Measurements from ENCODE around the gene VPS13D.
"Not testable (repeated sequence)": the region's sequence is repeated elsewhere in the genome, so short reads cannot be mapped to it uniquely, and the experiment has no call there.

The VPS13D gene

DNA sequence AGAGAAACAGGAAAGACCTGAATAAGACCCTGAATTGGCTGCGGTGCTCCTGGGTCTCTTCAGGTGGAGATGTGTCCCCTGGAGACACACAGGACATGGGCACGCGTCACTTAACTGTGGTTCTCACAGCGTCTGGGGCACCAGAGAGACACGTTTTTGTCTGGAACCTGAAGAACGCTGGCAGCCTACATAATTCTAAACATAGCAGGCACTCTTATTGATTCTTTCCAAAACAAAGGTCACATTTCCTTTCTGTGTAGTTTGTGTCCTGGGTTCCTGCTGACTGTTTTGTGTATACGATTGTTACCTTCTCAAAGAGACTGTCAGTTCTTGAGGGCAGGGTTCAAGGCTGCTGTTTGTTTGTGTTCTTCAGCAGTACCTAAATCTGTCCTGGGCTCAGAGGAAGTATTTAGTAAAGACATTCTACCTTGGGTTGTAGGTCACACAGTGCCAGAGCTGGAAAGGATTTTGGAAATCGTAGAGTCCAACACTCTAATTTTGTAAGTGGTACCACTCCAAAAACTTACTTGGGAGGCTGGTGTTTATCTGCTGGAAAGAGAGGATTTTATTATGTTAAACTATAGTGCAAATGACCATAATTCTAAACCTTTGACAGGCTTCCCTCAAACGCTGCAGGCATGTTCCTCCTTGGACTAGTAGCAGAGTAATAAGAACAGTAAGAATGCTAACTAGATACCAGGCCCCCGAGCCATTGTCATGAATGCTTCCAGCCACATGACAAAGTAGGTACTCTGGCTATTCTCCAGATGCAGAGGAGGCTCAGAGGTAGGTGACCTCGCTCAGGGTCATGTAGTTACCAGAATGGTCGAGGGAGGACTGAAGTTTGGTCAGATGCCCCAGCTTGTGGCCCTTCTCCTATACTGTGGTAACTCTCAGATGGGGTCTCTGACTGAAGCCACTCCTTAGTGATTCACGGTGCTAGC lies 223.8 kb downstream of the VPS13D start:
- Histone ChIP-seq H3K4me2 (ENCODE audit: low read length, poor library complexity, severe bottlenecking) (no peak overlapping the region), H3K4ac (ENCODE audit: low read depth in 1 of 2, low read length in 2 of 2) (no peak overlapping the region), H3K9me3 (ENCODE audit: control insufficient read depth, low read length) (no peaks in the 10 kb centered on the region), H4K8ac (ENCODE audit: low read length) (no peak overlapping the region), H2AK5ac (ENCODE audit: low read length, severe bottlenecking) (no peak overlapping the region), H4K91ac (ENCODE audit: low read length) (no peak overlapping the region), H2BK12ac (ENCODE audit: low read length in 2 of 2) (no peak overlapping the region), H3K9ac (ENCODE audit: low read length) (peak overlapping the region; percentile 27), H3K79me1 (replicated peaks; ENCODE audit: low read length, poor library complexity, severe bottlenecking) (peaks cover 3% of the 10 kb centered on the region), H3K4me1 (ENCODE audit: control insufficient read depth, insufficient read depth, low read depth, low read length) (peaks cover 14% of the 10 kb centered on the region), H3K36me3 (ENCODE audit: control insufficient read depth in 1 of 2, insufficient read depth in 2 of 2, low read depth in 1 of 2, low read length in 2 of 2) (peaks cover 7 to 22% of the 10 kb centered on the region in 2 experiments), H3K4me3 (ENCODE audit: insufficient read depth in 1 of 2, low read depth in 1 of 2, low read length in 2 of 2) (no peak overlapping the region), H2BK5ac (ENCODE audit: low read depth, low read length, poor library complexity, severe bottlenecking) (no peak overlapping the region), H2AFZ (ENCODE audit: low read depth, low read length) (no peak overlapping the region), H3K27ac (ENCODE audit: low read length, poor library complexity, severe bottlenecking) (no peak overlapping the region), H3K27me3 (ENCODE audit: control insufficient read depth in 1 of 2, insufficient read depth in 1 of 2, low read length in 2 of 2) (no peaks in the 10 kb centered on the region), H3K23ac (ENCODE audit: low read length in 2 of 2) (no peak overlapping the region), H3K18ac (ENCODE audit: low read depth in 1 of 2, low read length in 2 of 2) (no peak overlapping the region), H3K14ac (ENCODE audit: low read length in 2 of 2) (no peak overlapping the region), H2BK15ac (ENCODE audit: low read depth, poor library complexity, severe bottlenecking) (no peak overlapping the region), H2BK120ac (ENCODE audit: low read depth, low read length) (no peak overlapping the region)
- DNase-seq = no peak
- WGBS = 74% methylated on average over 11 of the region's 13 CpGs

DNA sequence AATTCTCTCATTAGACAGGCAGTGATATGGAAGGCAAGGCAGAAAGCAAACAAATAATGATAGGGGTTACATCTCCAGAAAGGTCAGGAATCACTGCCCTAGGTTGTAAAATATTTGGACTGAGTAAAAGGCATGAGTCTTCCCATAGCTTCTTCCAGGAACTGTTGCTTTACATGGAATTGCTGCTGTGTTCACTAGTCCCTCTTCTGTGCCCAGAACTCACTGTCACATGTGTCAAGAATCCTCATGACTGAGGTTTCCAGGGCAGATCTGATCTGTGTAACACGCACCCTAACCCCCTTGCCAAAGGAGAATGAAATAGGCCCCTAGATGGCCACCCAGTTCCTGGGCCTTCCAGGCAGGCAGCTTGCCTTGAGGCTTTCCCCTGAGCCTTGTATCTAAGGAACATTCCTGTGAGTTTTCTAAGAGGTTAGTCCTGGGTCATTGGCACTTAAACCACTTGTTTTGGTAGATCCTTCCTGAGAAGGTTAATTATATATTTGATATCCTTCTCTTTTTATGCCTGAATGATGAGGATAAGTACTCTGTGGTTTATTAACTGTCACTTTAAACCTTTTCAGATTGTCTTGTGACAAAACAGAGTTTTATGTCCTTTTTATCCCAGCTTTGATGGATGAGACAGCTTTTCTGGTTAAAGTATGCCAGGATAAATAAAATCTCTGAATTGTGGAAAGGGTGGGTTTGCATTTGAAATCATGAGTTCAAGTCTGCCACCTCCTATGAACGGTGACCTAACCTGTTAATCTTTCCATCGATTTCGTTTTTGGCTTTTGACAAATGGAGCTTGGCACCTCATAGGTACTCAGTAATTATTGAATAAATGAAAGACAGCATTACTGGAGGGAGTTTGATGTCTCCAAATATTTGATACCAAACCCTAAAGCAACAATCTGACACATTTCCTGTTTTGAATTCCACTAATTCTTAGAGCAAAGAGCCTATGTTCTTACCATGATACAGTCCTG lies 224.9 kb downstream of the VPS13D start:
- Histone ChIP-seq H3K18ac (ENCODE audit: low read depth in 1 of 2, low read length in 2 of 2) (peak overlapping the region in 1 of 2 experiments; percentile 37), H2AFZ (ENCODE audit: low read depth, low read length) (no peak overlapping the region), H3K4me1 (ENCODE audit: control insufficient read depth, insufficient read depth, low read depth, low read length) (peaks cover 14% of the 10 kb centered on the region), H3K79me1 (replicated peaks; ENCODE audit: low read length, poor library complexity, severe bottlenecking) (peaks cover 5% of the 10 kb centered on the region), H2BK15ac (ENCODE audit: low read depth, poor library complexity, severe bottlenecking) (no peak overlapping the region), H3K9ac (ENCODE audit: low read length) (peak overlapping the region; percentile 27), H3K36me3 (ENCODE audit: control insufficient read depth in 1 of 2, insufficient read depth in 2 of 2, low read depth in 1 of 2, low read length in 2 of 2) (peaks cover 6 to 22% of the 10 kb centered on the region in 2 experiments), H3K4me2 (ENCODE audit: low read length, poor library complexity, severe bottlenecking) (no peak overlapping the region), H3K27me3 (ENCODE audit: control insufficient read depth in 1 of 2, insufficient read depth in 1 of 2, low read length in 2 of 2) (no peaks in the 10 kb centered on the region), H2BK12ac (ENCODE audit: low read length in 2 of 2) (no peak overlapping the region), H4K91ac (ENCODE audit: low read length) (no peak overlapping the region), H3K23ac (ENCODE audit: low read length in 2 of 2) (no peak overlapping the region), H2BK5ac (ENCODE audit: low read depth, low read length, poor library complexity, severe bottlenecking) (no peak overlapping the region), H3K4ac (ENCODE audit: low read depth in 1 of 2, low read length in 2 of 2) (no peak overlapping the region), H2AK5ac (ENCODE audit: low read length, severe bottlenecking) (no peak overlapping the region), H3K14ac (ENCODE audit: low read length in 2 of 2) (no peak overlapping the region), H4K8ac (ENCODE audit: low read length) (no peak overlapping the region), H3K9me3 (ENCODE audit: control insufficient read depth, low read length) (no peaks in the 10 kb centered on the region), H3K27ac (ENCODE audit: low read length, poor library complexity, severe bottlenecking) (peak overlapping the region; percentile 18), H2BK120ac (ENCODE audit: low read depth, low read length) (no peak overlapping the region), H3K4me3 (ENCODE audit: insufficient read depth in 1 of 2, low read depth in 1 of 2, low read length in 2 of 2) (no peak overlapping the region)
- peak; percentile 28 for DNase-seq
- WGBS = 100% methylated on average over 4 of the region's 4 CpGs

DNA sequence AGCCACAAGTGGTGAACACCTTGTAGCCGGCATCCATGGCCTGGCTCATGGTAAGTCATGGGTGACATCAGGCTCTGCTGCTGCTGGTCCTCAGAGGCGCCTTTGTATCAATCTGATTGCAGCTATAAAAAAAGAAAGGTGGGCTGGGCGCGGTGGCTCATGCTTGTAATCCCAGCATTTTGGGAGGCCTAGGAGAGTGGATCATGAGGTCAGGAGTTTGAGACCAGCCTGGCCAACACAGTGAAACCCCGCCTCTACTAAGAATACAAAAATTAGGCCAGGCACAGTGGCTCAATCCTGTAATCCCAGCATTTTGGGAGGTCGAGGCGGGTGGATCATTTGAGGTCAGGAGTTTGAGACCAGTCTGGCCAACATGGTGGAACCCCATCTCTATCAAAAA lies 226.3 kb downstream of the VPS13D start:
- not testable (repeated sequence) for H3K23ac ChIP-seq (ENCODE audit: low read length in 2 of 2); H3K9ac ChIP-seq (ENCODE audit: low read length); H4K91ac ChIP-seq (ENCODE audit: low read length); H3K27me3 ChIP-seq (ENCODE audit: control insufficient read depth in 1 of 2, insufficient read depth in 1 of 2, low read length in 2 of 2); H3K9me3 ChIP-seq (ENCODE audit: control insufficient read depth, low read length); H2AFZ ChIP-seq (ENCODE audit: low read depth, low read length); H3K4ac ChIP-seq (ENCODE audit: low read depth in 1 of 2, low read length in 2 of 2); H3K4me3 ChIP-seq (ENCODE audit: insufficient read depth in 1 of 2, low read depth in 1 of 2, low read length in 2 of 2); H3K4me2 ChIP-seq (ENCODE audit: low read length, poor library complexity, severe bottlenecking); H3K27ac ChIP-seq (ENCODE audit: low read length, poor library complexity, severe bottlenecking); H2BK12ac ChIP-seq (ENCODE audit: low read length in 2 of 2); H2BK15ac ChIP-seq (ENCODE audit: low read depth, poor library complexity, severe bottlenecking); H2BK5ac ChIP-seq (ENCODE audit: low read depth, low read length, poor library complexity, severe bottlenecking); H2BK120ac ChIP-seq (ENCODE audit: low read depth, low read length); H3K18ac ChIP-seq (ENCODE audit: low read depth in 1 of 2, low read length in 2 of 2); H4K8ac ChIP-seq (ENCODE audit: low read length); H3K14ac ChIP-seq (ENCODE audit: low read length in 2 of 2); H2AK5ac ChIP-seq (ENCODE audit: low read length, severe bottlenecking); H3K79me1 ChIP-seq (replicated peaks; ENCODE audit: low read length, poor library complexity, severe bottlenecking); DNase-seq
- peaks cover 15% of the 10 kb centered on the region for H3K4me1 ChIP-seq (ENCODE audit: control insufficient read depth, insufficient read depth, low read depth, low read length)
- H3K36me3 ChIP-seq (ENCODE audit: control insufficient read depth in 1 of 2, insufficient read depth in 2 of 2, low read depth in 1 of 2, low read length in 2 of 2) = peaks cover 7 to 18% of the 10 kb centered on the region in 2 experiments
- over 99% methylated on average over 7 of the region's 7 CpGs for WGBS

DNA sequence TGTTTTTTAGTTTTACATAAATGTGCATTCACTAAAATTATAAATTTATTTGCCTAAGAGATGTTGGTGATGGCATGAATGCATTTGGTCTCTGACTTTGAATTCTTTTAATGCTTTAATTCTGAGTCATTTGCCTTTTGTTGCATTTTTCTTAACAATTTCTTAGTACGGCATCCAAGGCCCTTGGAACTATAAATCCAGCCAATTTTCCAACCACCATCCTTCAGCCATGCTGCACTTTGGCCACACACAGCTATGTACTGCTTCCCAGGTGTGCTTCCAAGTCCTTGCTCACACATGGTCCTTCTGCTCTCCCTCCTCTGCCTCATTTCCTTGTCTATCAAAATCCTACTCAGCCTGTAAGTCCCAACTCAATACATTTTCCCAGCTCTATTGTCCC lies 227.1 kb downstream of the VPS13D start:
- H3K79me1 ChIP-seq (replicated peaks; ENCODE audit: low read length, poor library complexity, severe bottlenecking) = peaks cover 5% of the 10 kb centered on the region
- H3K4me2 ChIP-seq (ENCODE audit: low read length, poor library complexity, severe bottlenecking) = no peak overlapping the region
- no peak overlapping the region for H3K27ac ChIP-seq (ENCODE audit: low read length, poor library complexity, severe bottlenecking)
- H3K9ac ChIP-seq (ENCODE audit: low read length) = peak overlapping the region; percentile 28
- H2BK15ac ChIP-seq (ENCODE audit: low read depth, poor library complexity, severe bottlenecking) = no peak overlapping the region
- H2AFZ ChIP-seq (ENCODE audit: low read depth, low read length) = no peak overlapping the region
- no peak overlapping the region for H3K4ac ChIP-seq (ENCODE audit: low read depth in 1 of 2, low read length in 2 of 2)
- H3K36me3 ChIP-seq (ENCODE audit: control insufficient read depth in 1 of 2, insufficient read depth in 2 of 2, low read depth in 1 of 2, low read length in 2 of 2) = peaks cover 7 to 10% of the 10 kb centered on the region in 2 experiments
- H2AK5ac ChIP-seq (ENCODE audit: low read length, severe bottlenecking) = no peak overlapping the region
- H2BK12ac ChIP-seq (ENCODE audit: low read length in 2 of 2) = no peak overlapping the region
- no peak for DNase-seq
- H2BK5ac ChIP-seq (ENCODE audit: low read depth, low read length, poor library complexity, severe bottlenecking) = no peak overlapping the region
- no peak overlapping the region for H3K23ac ChIP-seq (ENCODE audit: low read length in 2 of 2)
- no peaks in the 10 kb centered on the region for H3K27me3 ChIP-seq (ENCODE audit: control insufficient read depth in 1 of 2, insufficient read depth in 1 of 2, low read length in 2 of 2)
- no peaks in the 10 kb centered on the region for H3K9me3 ChIP-seq (ENCODE audit: control insufficient read depth, low read length)
- H4K8ac ChIP-seq (ENCODE audit: low read length) = no peak overlapping the region
- WGBS = 4% methylated on average over 1 of the region's 1 CpG
- peak overlapping the region in 1 of 2 experiments; percentile 42 for H3K4me3 ChIP-seq (ENCODE audit: insufficient read depth in 1 of 2, low read depth in 1 of 2, low read length in 2 of 2)
- no peak overlapping the region for H3K18ac ChIP-seq (ENCODE audit: low read depth in 1 of 2, low read length in 2 of 2)
- no peak overlapping the region for H3K14ac ChIP-seq (ENCODE audit: low read length in 2 of 2)
- no peak overlapping the region for H4K91ac ChIP-seq (ENCODE audit: low read length)
- H2BK120ac ChIP-seq (ENCODE audit: low read depth, low read length) = no peak overlapping the region
- peaks cover 17% of the 10 kb centered on the region for H3K4me1 ChIP-seq (ENCODE audit: control insufficient read depth, insufficient read depth, low read depth, low read length)

Data from mesenchymal stem cell (in vitro differentiated cells and primary cell).